ENCODE data around the gene DYNC1I1. TPM values are rescaled to one million over a fixed set of nuclear protein-coding genes. Genes with fewer than 3 reads are reported as not detected.
"Not testable (repeated sequence)": the region's sequence is repeated elsewhere in the genome, so short reads cannot be mapped to it uniquely, and the experiment has no call there.

The DYNC1I1 gene
- total RNA-seq, 1 donor from 2014 or later = 0.20 TPM

GRCh38 chr7:95907337-95907736, 135.0 kb downstream of the DYNC1I1 start:
- DNase-seq (ENCODE audit: low read depth) = no peak

- no peak for DNase-seq (ENCODE audit: low read depth)
Observed at GRCh38 chr7:95908499-95908898, 136.1 kb downstream of the DYNC1I1 start.

GRCh38 chr7:95910341-95910740, 138.0 kb downstream of the DYNC1I1 start:
- DNase-seq (ENCODE audit: low read depth) = no peak

GRCh38 chr7:95915731-95916130, 143.4 kb downstream of the DYNC1I1 start:
- DNase-seq (ENCODE audit: low read depth) = no peak

GRCh38 chr7:95916573-95917297, 144.4 kb downstream of the DYNC1I1 start:
- peak; percentile 39 for DNase-seq (ENCODE audit: low read depth)

GRCh38 chr7:95917634-95918033, 145.3 kb downstream of the DYNC1I1 start:
- no peak for DNase-seq (ENCODE audit: low read depth)

GRCh38 chr7:95919556-95919955, 147.2 kb downstream of the DYNC1I1 start:
- DNase-seq (ENCODE audit: low read depth) = no peak

- no peak for DNase-seq (ENCODE audit: low read depth)
Observed at GRCh38 chr7:95921543-95921942, 149.2 kb downstream of the DYNC1I1 start.

- DNase-seq (ENCODE audit: low read depth) = no peak
Observed at GRCh38 chr7:95922191-95922590, 149.8 kb downstream of the DYNC1I1 start.

- no peak for DNase-seq (ENCODE audit: low read depth)
Observed at GRCh38 chr7:95925236-95925635, 152.9 kb downstream of the DYNC1I1 start.

- DNase-seq (ENCODE audit: low read depth) = no peak
Observed at GRCh38 chr7:95925971-95926370, 153.6 kb downstream of the DYNC1I1 start.

GRCh38 chr7:95927756-95928155, 155.4 kb downstream of the DYNC1I1 start:
- no peak for DNase-seq (ENCODE audit: low read depth)

- no peak for DNase-seq (ENCODE audit: low read depth)
Observed at GRCh38 chr7:95929710-95930280, 157.4 kb downstream of the DYNC1I1 start.

GRCh38 chr7:95931460-95932232, 159.3 kb downstream of the DYNC1I1 start:
- DNase-seq (ENCODE audit: low read depth) = no peak

- no peak for DNase-seq (ENCODE audit: low read depth)
Observed at GRCh38 chr7:95933618-95934017, 161.3 kb downstream of the DYNC1I1 start.

GRCh38 chr7:95944867-95945266, 172.5 kb downstream of the DYNC1I1 start:
- not testable (repeated sequence) for DNase-seq (ENCODE audit: low read depth)

- no peak for DNase-seq (ENCODE audit: low read depth)
Observed at GRCh38 chr7:95950698-95951097, 178.3 kb downstream of the DYNC1I1 start.

GRCh38 chr7:95951531-95951930, 179.2 kb downstream of the DYNC1I1 start:
- DNase-seq (ENCODE audit: low read depth) = no peak

- no peak for DNase-seq (ENCODE audit: low read depth)
Observed at GRCh38 chr7:95951997-95952795, 179.8 kb downstream of the DYNC1I1 start.

GRCh38 chr7:95952851-95953250, 180.5 kb downstream of the DYNC1I1 start:
- no peak for DNase-seq (ENCODE audit: low read depth)

- DNase-seq (ENCODE audit: low read depth) = no peak
Observed at GRCh38 chr7:95955748-95956147, 183.4 kb downstream of the DYNC1I1 start.

- no peak for DNase-seq (ENCODE audit: low read depth)
Observed at GRCh38 chr7:95957510-95957909, 185.2 kb downstream of the DYNC1I1 start.
